Neural progenitor cell (in vitro differentiated cells): ENCODE data around the gene UCHL1. TPM values are rescaled to one million over a fixed set of nuclear protein-coding genes. Genes with fewer than 3 reads are reported as not detected.

Experiments used
- DNase-seq: peaks from one replicate; pipeline ENCODE4 v3.0.0-alpha.2; 2016; ENCODE audit warnings: low spot score
- H2AFZ ChIP-seq: fragments of 200-600 bp; sonication (generic); replicated peaks from 2 replicates; pipeline ENCODE4 v1.6.1; 2016; ENCODE audit warnings: antibody characterized with exemption
- H3F3A ChIP-seq: fragments of 200-600 bp; sonication (generic); 2 replicates; pipeline ENCODE4 v1.6.1; 2016; ENCODE audit warnings: antibody characterized with exemption, low read depth
- H3K27ac ChIP-seq: fragments of 200-600 bp; sonication (generic); 2 replicates; pipeline ENCODE4 v1.5.1; 2016; ENCODE audit warnings: mild to moderate bottlenecking
- H3K27me3 ChIP-seq: fragments of 200-600 bp; sonication (generic); 2 replicates; pipeline ENCODE4 v1.6.1; 2016; ENCODE audit warnings: mild to moderate bottlenecking, moderate library complexity
- H3K36me3 ChIP-seq: fragments of 200-600 bp; sonication (generic); 2 replicates; pipeline ENCODE4 v1.5.1; 2016
- H3K4me1 ChIP-seq: fragments of 200-600 bp; sonication (generic); 2 replicates; pipeline ENCODE4 v1.6.1; 2016; ENCODE audit warnings: mixed run types
- H3K4me2 ChIP-seq: fragments of 200-600 bp; sonication (generic); 2 replicates; pipeline ENCODE4 v1.6.1; 2016
- H3K4me3 ChIP-seq: fragments of 200-600 bp; sonication (generic); 2 replicates; pipeline ENCODE4 v1.5.1; 2016
- H3K79me2 ChIP-seq: fragments of 200-600 bp; sonication (generic); 2 replicates; pipeline ENCODE4 v1.6.1; 2016; ENCODE audit warnings: low read depth
- H3K9ac ChIP-seq: fragments of 200-600 bp; sonication (generic); 2 replicates; pipeline ENCODE4 v1.6.1; 2016
- H3K9me3 ChIP-seq: fragments of 200-600 bp; sonication (generic); 2 replicates; pipeline ENCODE4 v1.5.1; 2016; ENCODE audit warnings: low read depth
- H4K20me1 ChIP-seq: fragments of 200-600 bp; sonication (generic); 2 replicates; pipeline ENCODE4 v1.6.1; 2016; ENCODE audit warnings: low read depth
- H3K27ac Mint-ChIP-seq: 3 replicates; pipeline ENCODE4 v1.8.0; 2021; ENCODE audit warnings: mixed read lengths
- H3K27me3 Mint-ChIP-seq: 2 replicates; pipeline ENCODE4 v1.8.0; 2022; ENCODE audit warnings: low read depth, mild to moderate bottlenecking, inconsistent platforms, moderate library complexity, mixed read lengths; ENCODE audit not compliant: insufficient read depth
- H3K36me3 Mint-ChIP-seq: 3 replicates; pipeline ENCODE4 v1.8.0; 2021; ENCODE audit warnings: mixed read lengths
- H3K4me1 Mint-ChIP-seq: 3 replicates; pipeline ENCODE4 v1.8.0; 2021; ENCODE audit warnings: mixed read lengths
- H3K4me3 Mint-ChIP-seq: 3 replicates; pipeline ENCODE4 v1.8.0; 2021; ENCODE audit warnings: mild to moderate bottlenecking, moderate library complexity, mixed read lengths
- H3K9me3 Mint-ChIP-seq: 3 replicates; pipeline ENCODE4 v1.8.0; 2020; ENCODE audit warnings: mixed read lengths
- CTCF ChIP-seq: fragments of 200-600 bp; sonication (generic); IDR thresholded peaks from 2 replicates; pipeline ENCODE4 v1.5.1; 2017; ENCODE audit warnings: antibody characterized with exemption, mild to moderate bottlenecking
- EZH2 ChIP-seq: fragments of 200-600 bp; sonication (generic); IDR thresholded peaks from 2 replicates; pipeline ENCODE4 v1.6.1; 2017; ENCODE audit warnings: antibody characterized with exemption, mild to moderate bottlenecking, moderate library complexity
- EZH2phosphoT487 ChIP-seq: fragments of 200-600 bp; sonication (generic); IDR thresholded peaks from 2 replicates; pipeline ENCODE4 v1.6.1; 2017; ENCODE audit warnings: antibody characterized with exemption
- total RNA-seq: library from RNA; depleted of rRNA; stranded (reverse); fragments of >200 nt; gene quantifications from 2 replicates; pipeline ENCODE4 v1.2.3, GENCODE V29; 2015; ENCODE audit warnings: low replicate concordance

UCHL1 gene
- total RNA-seq, 1 donor from 2014 or later = 535 TPM

GRCh38 chr4:41209901-41210300, 46.8 kb upstream of the UCHL1 start:
- H3K4me3 Mint-ChIP-seq = no peak overlapping the region
- no peaks in the 10 kb centered on the region for H3K9me3 ChIP-seq
- H3K4me1 Mint-ChIP-seq = peaks cover 16% of the 10 kb centered on the region
- peaks cover 5% of the 10 kb centered on the region for H3K27me3 Mint-ChIP-seq
- H3F3A ChIP-seq = peaks cover 13% of the 10 kb centered on the region
- H3K36me3 Mint-ChIP-seq = no peaks in the 10 kb centered on the region
- peaks cover 55% of the 10 kb centered on the region for H3K79me2 ChIP-seq
- peaks cover 16% of the 10 kb centered on the region for H3K4me1 ChIP-seq
- H3K27ac Mint-ChIP-seq = no peak overlapping the region
- peaks cover 4% of the 10 kb centered on the region for H3K9me3 Mint-ChIP-seq
- TF ChIP-seq EZH2phosphoT487 (no peak), CTCF (no peak), EZH2 (no peak)
- H3K4me3 ChIP-seq = no peak overlapping the region
- H4K20me1 ChIP-seq = peaks cover 12% of the 10 kb centered on the region
- no peak for DNase-seq
- no peak overlapping the region for H3K27ac ChIP-seq
- H3K27me3 ChIP-seq = peaks cover 15% of the 10 kb centered on the region
- no peaks in the 10 kb centered on the region for H3K36me3 ChIP-seq
- H2AFZ ChIP-seq = no peak overlapping the region
- no peak overlapping the region for H3K9ac ChIP-seq
- H3K4me2 ChIP-seq = no peak overlapping the region

GRCh38 chr4:41211951-41212615, 44.6 kb upstream of the UCHL1 start:
- H3K27me3 ChIP-seq = peaks cover 15% of the 10 kb centered on the region
- no peak overlapping the region for H2AFZ ChIP-seq
- peaks cover 28% of the 10 kb centered on the region for H3F3A ChIP-seq
- H3K27ac ChIP-seq = no peak overlapping the region
- peaks cover 4% of the 10 kb centered on the region for H3K9me3 Mint-ChIP-seq
- peak overlapping the region; percentile 89 for H3K4me3 Mint-ChIP-seq
- peak overlapping the region; percentile 95 for H3K4me2 ChIP-seq
- H3K9ac ChIP-seq = no peak overlapping the region
- H3K27ac Mint-ChIP-seq = no peak overlapping the region
- no peaks in the 10 kb centered on the region for H3K36me3 Mint-ChIP-seq
- no peak overlapping the region for H3K4me3 ChIP-seq
- peaks cover 9% of the 10 kb centered on the region for H3K27me3 Mint-ChIP-seq
- H3K4me1 Mint-ChIP-seq = peaks cover 29% of the 10 kb centered on the region
- TF ChIP-seq EZH2phosphoT487 = no peak
- TF ChIP-seq CTCF = no peak
- TF ChIP-seq EZH2 = no peak
- no peaks in the 10 kb centered on the region for H3K36me3 ChIP-seq
- DNase-seq = no peak
- H3K4me1 ChIP-seq = peaks cover 10% of the 10 kb centered on the region
- H3K79me2 ChIP-seq = peaks cover 55% of the 10 kb centered on the region
- peaks cover 12% of the 10 kb centered on the region for H4K20me1 ChIP-seq
- H3K9me3 ChIP-seq = no peaks in the 10 kb centered on the region

GRCh38 chr4:41212616-41213203, 44.0 kb upstream of the UCHL1 start:
- Mint-ChIP-seq H3K27ac (no peak overlapping the region), H3K9me3 (peaks cover under 1% of the 10 kb centered on the region), H3K4me3 (peak overlapping the region; percentile 89), H3K36me3 (no peaks in the 10 kb centered on the region), H3K4me1 (peaks cover 29% of the 10 kb centered on the region), H3K27me3 (peaks cover 9% of the 10 kb centered on the region)
- Histone ChIP-seq H4K20me1 (peaks cover 12% of the 10 kb centered on the region), H3K27ac (no peak overlapping the region), H3K36me3 (no peaks in the 10 kb centered on the region), H3K4me2 (peak overlapping the region; percentile 95), H2AFZ (no peak overlapping the region), H3K9me3 (no peaks in the 10 kb centered on the region), H3K4me3 (peak overlapping the region; percentile 86), H3K27me3 (peaks cover 15% of the 10 kb centered on the region), H3K9ac (no peak overlapping the region), H3F3A (peaks cover 28% of the 10 kb centered on the region), H3K4me1 (peaks cover 10% of the 10 kb centered on the region), H3K79me2 (peaks cover 50% of the 10 kb centered on the region)
- peak; percentile 36 for DNase-seq
- TF ChIP-seq CTCF (peak; percentile 63), EZH2 (no peak)
